ENCODE measurements around the gene MFSD11.
"Not testable (repeated sequence)": the region's sequence is repeated elsewhere in the genome, so short reads cannot be mapped to it uniquely, and the experiment has no call there.

The MFSD11 gene

GRCh38 chr17:76747716-76748363 lies 9.9 kb downstream of the MFSD11 start:
- DNase-seq (ENCODE audit: low spot score), result no peak

- DNase-seq (ENCODE audit: low spot score), result no peak
Observed at GRCh38 chr17:76748657-76749056, 10.7 kb downstream of the MFSD11 start.

DNA sequence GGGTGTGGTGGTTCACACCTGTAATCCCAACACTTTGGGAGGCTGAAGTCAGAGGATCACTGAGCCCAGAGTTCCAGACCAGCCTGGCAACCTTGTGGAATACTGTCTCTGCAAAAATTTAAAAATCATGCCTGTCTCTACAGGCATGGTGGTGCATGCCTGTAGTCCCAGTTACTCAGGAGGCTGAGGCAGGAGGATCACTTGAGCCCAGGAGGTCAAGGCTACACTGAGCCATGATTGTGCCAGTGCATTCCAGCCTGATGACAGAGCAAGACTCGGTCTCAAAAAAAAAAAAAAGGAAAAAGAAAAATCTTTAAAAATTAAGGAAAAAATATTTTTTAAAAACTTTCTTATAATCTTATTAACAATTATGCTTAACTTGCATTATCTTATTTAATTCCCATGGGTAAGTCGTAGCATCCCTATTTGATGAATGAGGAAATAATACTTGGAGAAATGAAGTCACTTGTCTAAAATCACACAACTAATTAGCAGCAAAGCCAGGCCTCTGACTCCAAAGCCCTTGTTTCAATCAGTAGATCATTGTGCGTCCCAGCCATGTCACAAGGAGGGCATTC lies 13.6 kb downstream of the MFSD11 start:
- no peak for DNase-seq (ENCODE audit: low spot score)

- no peak for DNase-seq (ENCODE audit: low spot score)
Observed at GRCh38 chr17:76752006-76752405, 14.1 kb downstream of the MFSD11 start.

- DNase-seq (ENCODE audit: low spot score), result no peak
Observed at GRCh38 chr17:76753061-76753961, 15.4 kb downstream of the MFSD11 start.

GRCh38 chr17:76755285-76755684 lies 17.4 kb downstream of the MFSD11 start:
- no peak for DNase-seq (ENCODE audit: low spot score)

DNA sequence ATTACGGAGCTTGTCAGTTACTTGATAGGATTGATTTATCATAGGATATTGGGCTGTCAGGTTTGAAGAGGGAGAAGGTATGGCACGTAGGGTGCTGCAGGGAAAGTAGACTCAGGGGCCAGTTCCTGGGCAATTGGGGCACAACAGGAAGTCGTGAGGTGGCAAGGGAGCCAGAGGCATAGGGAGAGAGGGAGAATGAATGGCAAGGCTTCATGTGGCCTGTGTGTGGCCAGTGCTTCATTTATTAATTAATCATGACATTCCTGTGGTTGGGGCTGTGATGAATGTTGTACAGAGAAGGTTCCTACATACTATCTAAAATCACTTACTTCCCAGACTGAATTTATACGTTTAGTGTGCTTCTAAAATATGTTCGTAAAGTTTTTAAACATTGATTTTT lies 19.3 kb downstream of the MFSD11 start:
- no peak for DNase-seq (ENCODE audit: low spot score)

DNA sequence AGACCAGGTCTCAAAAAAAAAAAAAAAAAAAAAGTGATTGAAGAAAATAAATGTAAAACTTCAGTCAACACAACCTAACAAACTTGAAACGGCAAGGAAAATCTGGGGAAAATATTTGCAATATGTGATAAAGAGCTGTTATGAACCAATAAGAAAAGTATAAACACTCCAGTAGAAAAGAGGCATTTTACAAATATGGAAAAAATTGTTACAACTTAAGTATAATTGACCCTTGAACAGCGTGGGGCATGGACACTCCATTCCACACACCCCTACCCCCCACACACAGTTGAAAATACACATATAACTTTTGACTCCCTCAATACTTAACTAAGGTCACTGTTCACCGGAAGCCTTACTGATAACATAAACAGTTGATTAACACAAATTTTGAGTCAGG lies 20.7 kb downstream of the MFSD11 start:
- no peak for DNase-seq (ENCODE audit: low spot score)

DNA sequence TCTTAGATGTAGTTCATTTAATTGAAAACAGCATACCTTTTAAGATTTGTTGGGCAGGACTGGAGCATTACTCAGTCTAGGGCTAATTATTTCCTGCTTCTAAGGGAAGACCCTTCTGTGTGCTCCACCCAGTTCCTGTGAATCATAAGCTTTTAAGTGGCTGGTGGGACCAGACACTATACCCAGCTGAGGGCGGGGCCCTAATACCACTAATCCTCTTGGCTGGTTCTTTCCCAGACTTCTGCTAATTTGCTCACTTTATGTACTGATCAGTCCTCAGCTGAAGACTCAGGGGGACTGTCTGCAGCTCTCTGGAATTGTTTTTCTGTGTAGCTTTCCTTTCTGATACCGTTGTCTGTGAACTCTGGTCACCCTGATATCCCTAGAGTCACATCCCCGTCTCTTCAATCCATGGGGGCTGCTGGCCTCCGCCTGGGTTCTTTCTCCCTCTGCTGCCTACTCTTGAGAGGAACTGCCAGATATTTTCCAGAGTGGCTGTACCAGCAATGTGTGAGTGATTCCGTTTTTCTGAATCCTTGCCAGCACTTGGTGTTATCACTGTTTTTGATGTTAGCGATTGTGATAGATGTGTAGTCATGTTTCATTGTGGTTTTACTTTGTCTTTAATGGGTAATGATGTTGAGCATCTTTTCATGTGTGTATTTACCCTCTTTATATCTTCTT lies 35.1 kb downstream of the MFSD11 start:
- no peak for DNase-seq (ENCODE audit: low spot score)

DNA sequence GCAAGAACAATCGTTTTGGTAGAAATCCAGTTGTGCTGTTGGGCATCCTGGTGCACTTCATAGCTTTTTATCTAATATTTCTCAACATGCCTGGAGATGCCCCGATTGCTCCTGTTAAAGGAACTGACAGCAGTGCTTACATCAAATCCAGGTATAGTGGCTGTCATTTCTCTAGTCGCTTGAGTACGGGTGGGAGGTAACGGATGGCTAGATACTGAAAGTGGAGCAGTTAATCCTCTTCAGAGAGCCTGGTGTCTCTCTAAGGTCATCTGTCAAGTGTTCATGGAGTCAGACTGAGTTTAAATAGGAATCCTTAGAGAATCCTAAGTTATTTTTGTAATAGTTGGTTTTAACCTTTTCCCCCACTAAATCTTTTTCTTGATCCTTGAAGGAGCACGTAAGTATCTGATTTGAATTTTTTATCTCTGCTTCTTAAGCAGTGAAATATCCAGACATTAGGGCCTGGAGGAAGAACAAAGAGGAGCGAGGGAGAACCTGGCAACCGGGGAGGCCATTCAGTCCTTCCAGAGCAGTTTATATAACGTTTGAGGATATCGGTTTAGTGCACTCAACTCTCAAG lies 37.2 kb downstream of the MFSD11 start:
- DNase-seq (ENCODE audit: low spot score), result no peak

DNA sequence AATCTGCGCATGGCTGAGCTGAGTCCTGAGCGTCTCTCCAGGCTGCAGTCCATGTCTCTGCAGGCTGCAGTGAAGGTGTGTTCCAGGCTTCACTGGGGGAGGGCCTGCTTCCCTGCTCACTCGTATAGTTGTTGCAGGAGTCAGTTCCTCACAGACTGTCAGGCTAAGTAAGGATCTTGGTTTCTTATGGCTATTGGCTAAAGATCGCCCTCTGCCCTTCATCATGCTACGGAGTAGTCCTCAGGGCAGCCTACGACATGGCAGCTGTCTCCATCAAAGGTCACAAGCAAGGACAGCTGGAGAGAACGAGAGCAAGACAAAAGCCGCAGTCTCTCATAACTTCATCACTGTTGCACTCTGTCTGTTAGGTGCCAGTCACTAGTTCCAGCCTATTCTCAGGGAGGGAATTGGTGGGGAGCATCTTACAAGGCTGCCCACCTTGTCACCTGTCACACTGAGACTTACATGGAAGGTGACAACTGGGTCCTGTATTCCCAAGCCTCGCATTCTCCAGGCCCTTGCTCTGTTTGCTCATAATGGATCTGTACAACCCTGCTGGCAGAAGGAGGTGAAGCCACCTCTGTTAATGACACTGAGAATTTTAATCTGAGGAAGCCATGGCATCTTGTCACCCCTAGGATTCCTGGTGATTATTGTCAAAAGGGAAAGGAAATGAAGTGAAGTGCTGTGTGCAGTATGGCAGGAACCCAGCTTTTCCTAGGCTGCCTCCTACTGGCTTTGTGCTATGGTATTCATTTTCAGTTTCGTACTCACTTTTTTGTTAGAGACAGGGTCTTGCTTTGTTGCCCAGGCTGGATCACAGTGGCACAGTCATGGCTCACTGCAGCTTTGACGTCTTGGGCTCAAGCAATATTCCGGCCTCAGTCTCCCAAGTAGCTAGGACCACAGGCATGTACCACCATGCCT lies 43.4 kb downstream of the MFSD11 start:
- peak; percentile 8 for DNase-seq (ENCODE audit: low spot score)

- DNase-seq (ENCODE audit: low spot score), result no peak
Observed at GRCh38 chr17:76783146-76783545, 45.2 kb downstream of the MFSD11 start.

- no peak for DNase-seq (ENCODE audit: low spot score)
Observed at GRCh38 chr17:76784926-76785325, 47.0 kb downstream of the MFSD11 start.

DNA sequence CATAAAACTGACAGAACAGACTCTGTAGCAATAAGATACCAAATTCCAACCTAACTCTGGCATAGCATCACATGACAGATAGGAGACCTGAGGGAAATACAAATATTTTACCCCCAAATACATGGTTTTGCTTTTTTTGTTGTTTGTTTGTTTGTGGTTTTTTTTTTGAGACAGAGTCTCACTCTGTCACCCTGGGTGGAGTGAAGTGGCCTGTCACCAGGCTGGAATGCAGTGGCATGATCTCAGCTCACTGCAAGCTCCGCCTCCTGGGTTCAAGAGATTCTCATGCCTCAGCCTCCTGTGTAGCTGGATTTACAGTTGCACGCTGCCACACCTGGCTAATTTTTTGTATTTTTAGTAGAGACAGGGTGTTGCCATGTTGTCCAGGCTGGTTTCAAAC lies 49.9 kb downstream of the MFSD11 start:
- not testable (repeated sequence) for DNase-seq (ENCODE audit: low spot score)

DNA sequence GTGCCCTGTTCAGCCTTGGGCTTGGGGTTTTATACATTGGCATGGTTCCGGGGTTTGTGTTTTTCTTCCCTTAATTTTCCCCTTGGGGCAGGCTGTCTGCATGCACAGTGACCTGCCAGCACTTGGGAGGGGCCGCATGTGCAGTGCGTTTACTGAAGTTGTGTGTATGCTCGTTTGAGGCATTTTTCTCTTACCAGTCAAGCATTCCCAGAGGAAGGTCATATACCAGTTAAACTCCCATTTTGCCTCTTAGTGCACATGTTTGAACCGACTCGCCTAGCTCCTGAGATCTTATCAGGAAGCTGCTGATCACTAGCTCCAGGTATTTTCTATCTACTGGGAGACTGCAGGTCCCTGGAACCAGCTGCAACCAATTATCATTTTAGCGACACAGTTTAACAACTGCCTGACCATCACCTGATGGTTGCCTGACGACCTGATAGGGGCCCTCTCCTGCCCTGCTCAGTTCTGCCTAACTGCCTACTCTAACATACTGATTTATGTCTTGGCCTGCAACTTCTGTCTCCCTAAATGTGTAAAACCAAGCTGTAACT lies 51.4 kb downstream of the MFSD11 start:
- peak; percentile 22 for DNase-seq (ENCODE audit: low spot score)

DNA sequence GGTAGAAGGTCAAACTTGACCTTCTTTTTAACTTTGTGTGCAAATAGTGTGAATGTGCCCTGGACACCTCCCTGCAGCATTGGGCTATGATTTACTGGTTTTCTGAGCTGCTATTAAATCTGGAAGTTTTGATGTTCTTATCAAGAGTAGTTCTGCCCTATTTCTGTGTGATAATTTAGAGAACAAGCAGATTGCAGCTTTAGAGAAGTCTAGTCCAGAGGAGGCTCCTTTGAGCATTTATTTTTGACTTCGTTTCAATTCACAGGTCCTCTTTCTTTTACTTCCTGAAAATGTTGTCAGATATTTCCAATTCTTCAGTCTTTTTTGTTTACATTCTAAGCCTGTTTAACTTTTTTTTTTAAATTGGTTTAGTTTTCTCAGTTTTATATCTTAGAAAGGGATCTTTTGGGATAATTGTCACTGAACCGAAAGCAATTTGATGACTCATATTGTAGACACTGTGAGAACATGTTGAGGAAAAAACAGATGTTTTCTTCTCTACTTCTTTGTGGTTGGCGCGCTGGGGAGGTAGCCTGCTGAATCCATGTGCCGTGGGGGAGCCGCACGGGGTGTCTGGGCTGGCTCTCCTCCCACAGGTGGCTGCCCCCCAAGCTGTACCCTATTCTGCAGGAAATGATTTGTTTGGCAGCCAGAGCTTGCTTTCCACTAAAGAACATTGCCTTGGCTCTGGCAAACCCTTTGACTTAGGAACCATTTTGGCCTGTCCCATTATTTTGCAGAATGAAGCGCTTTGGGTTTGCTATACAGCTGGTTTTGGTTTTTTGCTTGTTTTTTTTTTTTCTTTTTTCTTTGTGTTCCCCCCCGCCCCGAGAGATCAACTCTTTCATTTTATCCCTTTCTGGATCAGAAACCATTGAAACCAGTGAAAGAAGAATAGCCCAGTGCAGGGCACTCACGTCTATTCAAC lies 53.4 kb downstream of the MFSD11 start:
- no peak for DNase-seq (ENCODE audit: low spot score)

GRCh38 chr17:76792348-76792747 lies 54.4 kb downstream of the MFSD11 start:
- DNase-seq (ENCODE audit: low spot score), result no peak

DNA sequence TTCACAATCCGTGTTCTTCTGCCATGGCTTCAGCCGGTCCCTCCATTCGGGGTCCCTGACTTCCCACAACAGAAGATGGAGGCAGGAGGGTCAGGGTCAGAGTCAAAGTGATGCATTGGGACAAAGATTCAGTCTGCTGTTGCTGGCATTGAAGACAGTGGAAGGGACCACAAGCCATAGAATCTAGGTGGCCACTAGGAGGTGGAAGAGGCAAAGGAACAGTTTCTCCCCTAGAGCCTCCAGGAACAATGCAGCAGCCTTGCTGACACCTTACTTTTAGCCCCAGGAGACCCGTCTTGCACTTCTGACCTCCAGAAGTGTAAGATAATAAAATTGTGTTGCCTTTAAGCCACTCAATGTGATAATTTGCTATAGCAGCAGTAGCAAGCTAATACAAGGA lies 55.9 kb downstream of the MFSD11 start:
- DNase-seq (ENCODE audit: low spot score), result peak; percentile 45

- DNase-seq (ENCODE audit: low spot score), result no peak
Observed at GRCh38 chr17:76796081-76796480, 58.2 kb downstream of the MFSD11 start.

All from cerebellar cortex (tissue), 1 donor.